GM18517 (cell line): ENCODE measurements around the gene AGAP2.
"Not testable (repeated sequence)": the region's sequence is repeated elsewhere in the genome, so short reads cannot be mapped to it uniquely, and the experiment has no call there.

Experiments used
- ATAC-seq: cut with Tn5 transposase; IDR thresholded peaks from one replicate; pipeline ENCODE4 v1.9.1; 2021; ENCODE audit warnings: mild to moderate bottlenecking, moderate library complexity; ENCODE audit not compliant: unreplicated experiment

The AGAP2 gene

DNA sequence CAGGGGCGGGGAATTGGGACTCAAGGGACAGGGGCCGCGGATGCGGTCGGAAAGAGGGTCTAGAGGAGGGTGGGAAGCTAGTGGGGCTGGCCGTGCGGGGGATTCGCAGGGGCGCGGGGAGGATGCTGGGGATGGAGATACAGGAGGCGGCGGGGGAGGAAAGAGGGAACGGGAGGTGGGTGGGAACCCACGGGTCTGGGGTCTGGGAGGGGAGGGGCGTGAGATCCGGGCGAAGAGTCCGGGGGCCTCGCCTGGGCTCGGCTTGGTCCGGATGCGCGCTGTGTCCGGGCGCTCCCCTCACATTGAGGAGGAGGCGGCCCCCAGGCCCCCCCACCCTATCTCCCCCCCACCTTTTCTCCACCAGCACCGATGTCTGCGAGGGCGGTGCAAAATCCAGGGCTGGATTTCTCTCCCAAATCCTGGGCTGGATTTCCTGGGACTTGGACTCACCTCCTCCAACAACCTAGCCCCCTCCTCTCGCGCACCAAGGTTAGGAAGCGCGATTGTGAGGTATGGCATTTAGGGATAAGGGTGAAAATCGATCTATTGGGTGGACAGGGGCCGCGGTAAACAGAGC is at the start of gene AGAP2:
AGAP2 (minus strand) TSS at position 82 of the 577 bp plus-strand sequence. CDS start 496 bp downstream, outside the sequence.
- ATAC-seq, result no peak

DNA sequence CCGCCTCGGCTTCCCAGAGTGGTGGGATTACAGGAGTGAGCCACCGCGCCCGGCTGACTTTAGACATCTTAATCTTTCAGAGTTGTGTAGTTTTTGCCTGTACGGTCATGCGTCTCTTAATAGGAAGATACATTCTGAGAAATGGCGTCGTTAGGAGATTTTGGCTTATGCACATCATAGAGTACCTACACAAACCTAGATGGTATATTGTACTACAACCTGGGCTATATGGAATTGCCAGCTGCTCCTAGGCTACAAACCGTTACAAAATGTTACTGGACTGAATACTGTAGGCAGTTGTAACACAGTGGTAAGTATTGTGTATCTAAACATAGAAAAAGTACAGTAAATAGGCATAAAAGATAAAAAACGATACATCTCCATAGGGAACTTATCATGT is 45.3 kb upstream of the AGAP2 start:
- no peak for ATAC-seq

DNA sequence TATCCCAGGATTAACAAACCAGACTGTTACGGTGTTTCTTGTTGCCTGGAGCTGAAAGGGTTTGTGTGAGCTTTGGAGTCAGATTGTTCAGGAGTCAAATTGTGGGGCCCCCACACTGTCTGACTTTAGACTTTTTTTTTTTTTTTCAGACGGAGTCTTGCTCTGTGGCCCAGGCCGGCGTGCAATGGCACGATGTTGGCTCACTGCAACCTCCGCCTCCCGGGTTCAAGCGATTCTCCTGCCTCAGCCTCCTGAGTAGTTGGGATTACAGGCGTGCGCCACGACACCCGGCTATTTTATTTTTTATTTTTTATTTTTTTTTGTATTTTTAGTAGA is 44.9 kb upstream of the AGAP2 start:
- no peak for ATAC-seq

DNA sequence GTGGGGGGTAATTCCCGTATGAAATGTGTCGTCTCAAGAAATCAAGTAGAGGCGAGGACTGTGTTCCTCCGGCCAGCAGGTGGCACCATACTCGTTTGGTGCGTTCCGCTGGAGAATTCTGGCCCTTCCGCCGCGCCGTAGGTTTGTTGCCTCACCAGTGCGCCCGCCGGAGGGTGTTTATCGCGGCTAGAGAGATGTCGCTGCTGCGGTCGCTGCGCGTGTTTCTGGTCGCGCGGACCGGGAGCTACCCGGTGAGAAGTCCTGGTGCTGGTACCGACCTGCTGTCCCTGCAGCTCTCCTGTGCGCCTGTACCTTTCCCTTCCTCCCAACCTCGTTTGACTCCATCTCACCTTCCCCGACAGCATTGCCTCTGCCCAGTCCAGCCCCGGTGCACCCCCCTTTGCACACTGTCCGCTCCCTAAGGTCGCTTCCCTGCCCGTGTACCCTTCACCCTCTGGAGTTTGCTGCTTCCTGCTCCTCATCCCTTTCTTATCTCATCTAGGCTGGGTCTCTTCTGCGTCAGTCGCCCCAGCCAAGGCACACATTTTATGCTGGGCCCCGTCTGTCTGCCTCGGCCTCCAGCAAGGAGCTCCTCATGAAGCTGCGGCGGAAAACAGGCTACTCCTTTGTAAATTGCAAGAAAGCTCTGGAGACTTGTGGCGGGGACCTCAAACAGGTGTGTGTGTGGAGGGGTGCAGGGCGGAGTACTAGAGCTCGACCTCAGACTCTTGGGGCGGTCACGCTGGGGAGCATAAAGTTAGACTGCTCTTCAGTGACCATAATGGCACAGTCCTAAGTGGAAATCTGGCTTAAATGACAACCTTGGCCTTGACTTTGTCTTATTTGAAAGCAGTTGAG is 44.3 kb upstream of the AGAP2 start, which contains the start of gene TSFM:
TSFM (plus strand) TSS at position 180 of the 858 bp plus-strand sequence; CDS start at position 195, 15 bp downstream.
- peak; percentile 89 for ATAC-seq

DNA sequence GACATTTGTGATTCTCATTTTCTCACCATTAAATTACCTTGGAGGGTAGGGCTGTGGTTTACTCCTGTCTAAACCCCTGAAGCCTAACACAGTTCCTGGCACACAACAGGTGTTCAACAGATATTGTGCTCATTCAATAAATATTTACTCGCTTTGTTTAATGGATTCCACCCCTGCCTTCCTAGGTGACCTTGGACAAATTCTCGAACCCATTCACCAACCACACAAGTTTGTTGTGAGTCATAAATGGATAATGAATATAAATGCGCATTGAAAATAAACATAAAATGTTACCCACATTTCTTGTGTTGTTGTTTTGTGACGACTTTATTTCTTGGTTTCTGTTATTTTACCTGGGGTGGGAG is 43.7 kb upstream of the AGAP2 start:
- ATAC-seq, result no peak

DNA sequence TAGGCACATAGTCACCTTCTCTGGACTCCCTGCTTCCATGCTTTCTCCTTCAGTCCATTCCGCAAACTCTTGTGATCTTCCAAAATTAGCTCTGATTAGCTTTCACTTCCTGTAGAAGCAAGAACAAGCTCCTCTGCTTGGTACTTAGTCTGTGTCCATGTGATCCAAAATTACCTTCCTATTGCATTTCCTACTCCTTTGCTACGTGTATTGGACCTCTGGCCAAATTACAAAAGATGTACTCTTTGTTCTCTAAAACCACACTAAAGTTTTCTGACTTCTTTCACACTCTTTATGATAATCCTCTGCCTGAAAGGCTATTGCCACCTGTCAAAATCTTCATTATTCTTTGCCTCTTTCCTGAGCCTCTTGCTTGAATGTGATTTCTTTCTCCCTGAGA is 43.3 kb upstream of the AGAP2 start:
- no peak for ATAC-seq

DNA sequence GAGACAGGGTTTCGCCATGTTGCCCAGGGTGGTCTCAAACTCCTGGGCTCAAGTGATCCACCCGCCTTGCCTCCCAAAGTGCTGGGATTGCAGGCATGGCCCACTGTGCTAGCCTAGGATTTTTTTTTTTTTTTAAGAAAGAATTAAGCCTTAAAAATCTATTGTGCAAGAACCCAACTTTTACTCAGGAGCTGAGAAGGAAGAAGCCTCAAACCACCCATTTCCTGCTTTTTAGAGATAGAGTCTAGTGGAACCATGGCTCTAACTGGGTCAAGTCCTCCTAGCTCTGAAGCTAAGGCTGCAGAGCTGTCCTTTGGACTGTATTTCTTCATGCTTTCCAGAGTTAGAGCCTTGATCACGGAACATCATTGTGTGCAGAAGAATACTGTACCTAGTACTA is 42.7 kb upstream of the AGAP2 start:
- ATAC-seq, result no peak

DNA sequence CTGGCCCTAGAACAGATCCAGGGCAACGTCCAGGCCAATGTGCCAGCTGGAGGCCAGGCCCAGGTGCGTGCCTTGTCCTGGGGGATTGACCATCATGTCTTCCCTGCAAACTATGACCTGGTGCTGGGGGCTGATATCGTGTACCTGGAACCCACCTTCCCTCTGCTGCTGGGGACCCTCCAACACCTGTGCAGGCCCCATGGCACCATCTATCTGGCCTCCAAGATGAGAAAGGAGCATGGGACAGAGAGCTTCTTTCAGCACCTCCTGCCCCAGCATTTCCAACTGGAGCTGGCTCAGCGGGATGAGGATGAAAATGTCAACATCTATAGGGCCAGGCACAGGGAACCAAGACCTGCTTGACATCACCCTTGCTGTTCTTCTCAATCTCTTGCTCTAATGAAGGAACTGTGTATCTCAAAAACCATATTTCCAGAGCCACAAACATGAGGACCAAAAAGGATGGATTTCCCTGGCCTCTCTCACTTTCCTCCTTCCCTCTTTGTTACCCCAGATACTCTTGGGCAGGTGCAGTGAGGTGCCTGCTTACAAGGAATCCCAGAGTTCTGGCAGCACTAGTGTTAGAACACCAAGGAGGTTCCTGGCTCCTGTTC is 41.8 kb upstream of the AGAP2 start:
- ATAC-seq, result no peak

DNA sequence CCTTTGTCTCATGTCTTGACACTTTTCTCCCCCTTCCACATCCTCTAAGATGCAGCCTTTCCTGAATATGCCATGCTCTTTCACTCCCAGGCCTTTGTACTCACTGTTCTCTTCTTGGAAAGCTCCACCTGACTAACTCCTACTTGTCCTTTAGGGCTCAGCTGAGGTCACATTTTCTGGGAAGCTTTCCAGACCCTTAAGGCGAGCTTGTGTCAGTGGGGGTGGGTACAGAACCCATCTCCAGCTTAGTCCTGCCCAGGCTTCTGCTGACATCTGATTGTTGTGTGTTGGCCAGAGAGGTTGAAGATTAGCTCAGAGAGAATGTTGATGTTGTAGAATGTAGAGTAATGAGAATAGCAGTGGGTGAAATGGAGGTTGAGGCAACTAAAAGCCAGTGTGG is 41.2 kb upstream of the AGAP2 start:
- no peak for ATAC-seq

DNA sequence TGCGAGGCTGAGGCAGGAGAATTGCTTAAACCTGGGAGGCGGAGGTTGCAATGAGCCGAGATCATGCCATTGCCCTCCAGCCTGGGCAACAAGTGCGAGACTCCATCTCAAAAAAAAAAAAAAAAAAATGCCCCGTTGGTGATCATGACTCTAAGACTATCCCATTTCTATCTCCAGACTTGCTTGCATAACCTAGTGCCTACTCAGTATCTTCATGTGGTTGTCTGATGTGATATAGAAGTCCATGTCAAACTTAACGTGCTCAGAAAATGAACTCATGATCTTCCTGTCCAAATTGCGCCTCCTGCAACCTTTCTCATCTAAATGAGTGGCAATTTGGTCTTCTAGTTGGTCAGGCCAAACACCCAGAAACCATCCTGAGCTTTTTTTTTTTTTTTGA is 39.4 kb upstream of the AGAP2 start:
- ATAC-seq, result no peak

DNA sequence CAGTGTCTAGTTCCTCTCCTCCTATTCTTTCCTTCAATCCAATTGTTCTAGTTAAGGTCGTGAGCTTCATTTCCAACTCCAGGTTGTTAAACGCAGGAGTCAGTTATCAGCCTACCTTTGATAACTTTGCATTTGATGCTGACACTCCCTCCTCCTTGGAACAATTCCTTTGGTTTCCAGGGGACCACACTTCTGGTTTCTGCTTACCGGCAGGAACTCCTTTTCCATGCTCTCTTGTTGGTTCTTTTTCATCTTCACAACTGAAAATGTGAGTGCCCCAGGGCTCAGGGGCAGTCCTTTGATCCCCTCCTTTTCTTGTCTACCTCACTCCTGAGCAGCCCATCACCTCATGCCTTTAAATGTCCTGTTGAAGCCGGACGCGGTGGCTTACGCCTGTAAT is 38.8 kb upstream of the AGAP2 start:
- ATAC-seq, result no peak

DNA sequence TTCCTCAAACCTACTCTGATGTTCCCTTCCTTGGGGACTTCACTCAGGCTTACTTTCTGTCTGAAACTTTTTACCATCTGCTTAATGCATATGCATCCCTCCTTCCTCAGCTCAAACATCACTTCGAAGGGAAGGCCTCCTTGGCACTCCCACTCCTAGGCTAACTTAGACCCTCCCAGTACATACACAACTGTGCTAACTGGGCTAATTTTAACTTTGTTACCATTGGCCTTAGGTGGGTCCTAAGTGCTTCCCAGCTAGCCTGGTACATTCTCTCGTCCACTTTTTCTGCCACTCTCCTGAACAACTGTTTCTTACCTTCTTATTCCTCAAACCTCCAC is 37.7 kb upstream of the AGAP2 start:
- ATAC-seq, result no peak

DNA sequence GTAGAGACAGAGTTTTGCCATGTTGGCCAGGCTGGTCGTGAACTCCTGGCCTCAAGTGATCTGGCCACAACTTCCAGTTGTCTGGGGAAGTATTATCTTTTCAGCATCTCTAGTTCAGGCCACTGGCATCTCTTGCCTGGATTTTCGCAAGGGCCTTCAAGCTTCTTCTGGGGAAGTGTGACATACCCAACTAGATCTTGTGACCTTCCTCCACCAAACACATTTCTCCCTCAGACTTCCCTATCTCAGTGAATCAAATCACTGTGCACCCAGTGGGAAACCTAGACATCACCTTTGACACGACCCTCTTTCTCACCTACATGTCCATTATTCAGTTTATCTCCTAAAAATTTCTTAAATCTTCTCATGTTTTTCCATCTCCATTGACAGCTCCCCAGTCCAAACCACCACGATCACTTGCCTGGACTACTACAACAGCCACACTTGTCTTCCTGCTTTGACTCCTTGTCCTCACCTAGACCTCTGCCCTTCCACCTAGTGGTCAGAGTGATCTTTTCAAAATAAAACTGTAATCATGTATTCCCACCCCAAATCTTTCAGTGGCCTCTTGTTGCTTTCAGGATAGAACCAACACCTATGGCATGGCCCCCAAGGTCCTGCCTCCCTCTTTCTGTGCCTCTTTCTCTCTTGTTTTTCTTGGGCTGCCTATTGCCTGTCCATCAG is 37.2 kb upstream of the AGAP2 start:
- ATAC-seq, result no peak

DNA sequence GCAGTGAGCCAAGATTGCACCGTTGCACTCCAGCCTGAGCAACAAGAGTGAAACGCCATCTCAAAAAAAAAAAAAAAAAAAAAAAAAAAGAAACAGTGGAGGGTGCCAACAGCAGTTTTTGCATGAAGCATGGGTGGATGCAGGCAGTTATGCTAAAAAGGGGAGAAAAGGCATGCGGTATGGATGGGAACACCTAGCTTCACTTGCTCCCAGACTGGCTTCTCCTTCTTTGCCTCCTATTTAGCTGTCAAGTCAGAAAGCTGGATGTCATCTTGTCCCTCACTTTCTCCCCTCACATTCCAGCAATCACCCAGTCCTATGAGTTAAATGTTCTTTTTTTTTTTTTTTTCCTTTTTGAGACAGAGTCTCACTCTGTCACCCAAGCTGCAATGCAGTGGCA is 36.5 kb upstream of the AGAP2 start:
- no peak for ATAC-seq

DNA sequence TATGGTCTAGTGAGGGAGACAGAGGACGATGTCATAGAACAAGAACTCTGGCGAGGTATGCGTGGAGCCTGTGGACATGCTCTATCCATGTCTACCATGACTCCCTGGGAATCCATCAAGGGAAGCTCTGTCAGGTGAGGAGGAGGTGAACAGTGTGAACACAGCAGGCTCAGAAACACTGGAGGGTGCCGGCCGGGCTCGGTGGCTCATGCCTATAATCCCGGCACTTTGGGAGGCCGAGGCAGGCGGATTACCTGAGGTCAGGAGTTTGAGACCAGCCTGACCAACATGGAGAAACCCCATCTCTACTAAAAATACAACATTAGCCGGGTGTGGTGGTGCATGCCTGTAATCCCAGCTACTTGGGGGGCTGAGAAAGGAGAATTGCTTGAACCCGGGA is 36.1 kb upstream of the AGAP2 start:
- ATAC-seq, result not testable (repeated sequence)

DNA sequence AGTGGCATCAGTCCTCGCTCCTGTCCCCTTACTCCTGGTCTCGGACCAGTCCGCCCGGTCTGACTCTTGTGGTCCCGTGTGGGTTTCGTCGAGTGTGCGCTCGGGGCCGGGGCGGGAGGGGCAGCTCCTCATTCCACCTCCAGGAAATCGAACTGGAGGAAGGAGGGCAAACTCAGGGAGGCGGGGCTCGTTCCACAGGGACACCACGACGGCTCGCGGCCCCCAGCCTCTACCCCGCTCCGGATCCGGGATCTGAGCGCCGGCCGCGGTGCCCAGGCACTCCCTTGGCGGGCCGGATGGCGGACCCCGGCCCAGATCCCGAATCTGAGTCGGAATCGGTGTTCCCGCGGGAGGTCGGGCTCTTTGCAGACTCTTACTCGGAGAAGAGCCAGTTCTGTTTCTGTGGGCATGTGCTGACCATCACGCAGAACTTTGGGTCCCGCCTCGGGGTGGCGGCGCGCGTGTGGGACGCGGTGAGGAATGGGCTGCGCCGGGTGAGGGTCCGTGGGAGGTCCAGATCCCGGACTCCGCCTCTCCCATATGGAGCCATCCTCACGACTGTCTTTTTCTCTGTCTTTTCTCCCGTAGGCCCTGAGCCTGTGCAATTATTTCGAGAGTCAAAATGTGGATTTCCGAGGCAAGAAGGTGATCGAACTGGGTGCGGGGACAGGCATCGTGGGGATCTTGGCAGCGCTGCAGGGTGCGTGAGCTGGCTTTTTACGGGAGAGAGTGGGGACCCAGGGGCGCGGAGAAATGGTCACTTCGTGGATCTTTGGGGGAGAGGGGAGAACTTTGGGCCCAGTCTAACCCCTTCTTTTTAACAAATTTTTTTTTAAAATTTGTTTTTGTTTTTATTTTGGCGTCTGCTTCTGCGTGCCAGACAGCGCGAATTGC is 34.1 kb upstream of the AGAP2 start, which contains the start of gene EEF1AKMT3:
EEF1AKMT3 (plus strand) TSS at position 186 of the 894 bp plus-strand sequence; CDS start at position 297, 111 bp downstream.
- peak; percentile 3 for ATAC-seq

DNA sequence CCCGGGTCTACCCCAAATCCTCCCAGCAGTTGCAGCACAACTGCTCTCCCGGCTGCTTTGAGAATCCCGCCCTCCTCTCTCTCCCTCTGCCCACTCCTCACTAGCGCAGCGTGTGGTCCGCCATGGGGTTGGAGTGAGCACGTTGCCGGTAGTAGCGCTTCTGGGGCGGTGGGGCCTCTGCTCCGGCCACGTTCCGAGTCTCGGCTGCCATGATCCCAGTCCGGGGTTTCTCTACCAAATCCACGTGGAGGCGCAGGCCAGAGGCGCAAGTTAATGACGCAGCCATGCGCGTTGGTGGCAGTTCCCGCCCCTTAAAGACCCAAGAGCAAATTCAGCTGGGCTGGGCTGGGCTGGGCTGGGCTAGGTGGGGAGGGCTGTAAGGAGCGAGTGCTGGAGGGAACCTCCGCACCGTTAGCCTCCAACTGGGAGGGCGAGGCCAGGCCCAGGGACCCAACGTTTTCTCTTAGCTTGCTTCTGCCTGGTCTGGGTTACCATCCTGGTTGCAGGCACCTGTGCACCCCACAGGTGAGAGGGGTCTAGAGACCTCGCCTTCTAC is 33.4 kb upstream of the AGAP2 start, which contains the start of gene METTL1:
METTL1 (minus strand) TSS at position 233 of the 556 bp plus-strand sequence; CDS start at position 211, 22 bp downstream.
- peak; percentile 70 for ATAC-seq

DNA sequence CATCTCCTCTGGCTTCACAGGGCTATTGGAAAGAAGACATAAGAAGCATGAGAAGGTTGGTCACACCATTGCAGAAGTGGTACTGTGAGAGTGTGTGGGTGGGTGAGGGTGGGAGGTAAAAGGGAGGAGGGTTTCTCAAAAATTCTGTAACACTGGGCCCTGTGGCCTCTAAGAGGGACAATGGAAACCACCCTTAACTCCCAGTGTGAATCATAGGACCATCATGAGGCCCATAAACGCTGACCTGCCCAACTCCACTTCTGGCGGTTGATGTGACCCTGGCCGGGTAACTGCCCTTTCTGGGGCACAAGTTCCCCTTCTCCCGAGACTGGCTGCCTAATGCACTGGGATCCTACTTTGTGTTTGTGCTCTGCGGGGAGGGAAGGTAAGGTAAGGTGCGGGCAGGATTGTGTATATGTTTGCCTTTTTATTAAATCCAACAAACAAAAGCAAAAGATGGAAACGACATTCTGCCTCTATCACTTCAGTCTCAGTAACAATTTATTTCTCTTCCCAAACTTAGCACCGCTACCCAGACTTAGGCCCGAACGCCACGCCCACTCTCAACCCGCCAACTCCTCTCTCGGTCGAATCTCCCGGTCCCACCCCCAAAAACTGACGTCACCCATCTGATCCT is 32.8 kb upstream of the AGAP2 start:
- peak; percentile 82 for ATAC-seq

DNA sequence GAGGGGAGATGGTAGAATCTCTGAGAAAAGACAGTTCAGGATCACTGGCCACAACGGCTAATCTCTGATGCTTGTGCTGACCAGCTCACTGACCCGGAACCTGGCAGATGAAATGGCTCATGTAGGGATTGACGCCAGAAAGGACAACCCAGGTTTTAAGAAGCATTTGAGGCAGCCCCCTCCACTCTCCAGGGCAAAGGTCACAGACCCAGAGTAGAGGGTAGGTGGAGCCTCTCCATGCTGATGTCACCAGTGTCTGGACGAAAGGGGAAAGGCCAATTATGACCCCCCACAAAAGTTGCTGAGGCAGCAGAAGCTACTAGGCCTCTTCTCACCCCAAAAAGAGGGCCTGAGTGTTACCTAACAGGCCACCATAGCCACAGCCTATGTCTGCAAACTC is 32.2 kb upstream of the AGAP2 start:
- ATAC-seq, result no peak

DNA sequence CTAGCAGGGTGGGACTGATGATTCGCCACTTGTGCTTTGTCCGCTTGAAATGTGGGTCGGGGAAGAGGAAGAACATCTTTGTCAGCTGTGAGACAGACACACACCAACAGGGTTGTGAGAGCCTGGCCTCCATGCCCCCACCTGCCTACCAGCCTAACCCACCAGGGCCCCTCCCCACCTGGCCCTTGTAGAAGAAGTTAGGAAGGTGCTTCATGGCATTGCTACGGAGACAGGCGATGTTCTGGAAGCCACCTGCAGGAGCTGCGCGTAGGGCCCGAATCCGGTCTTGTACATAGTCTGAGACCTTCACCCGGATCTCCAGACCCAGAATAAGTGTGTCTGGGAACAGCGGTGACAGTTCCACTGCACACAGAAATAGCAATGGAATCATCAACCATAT is 31.1 kb upstream of the AGAP2 start:
- ATAC-seq, result no peak
